ENCODE results near the gene PFDN6. TPM values are rescaled to one million over a fixed set of nuclear protein-coding genes. Genes with fewer than 3 reads are reported as not detected.
A peak's percentile ranks its signal among the peaks of the same experiment; 100 is the strongest.

PFDN6 gene
- total and polyA plus RNA-seq, 9 of the 15 experiments (the other 6 are each of a cell fraction or from before 2014, with no cell fraction given), result 6.8 to 475 (median 216) TPM

DNA sequence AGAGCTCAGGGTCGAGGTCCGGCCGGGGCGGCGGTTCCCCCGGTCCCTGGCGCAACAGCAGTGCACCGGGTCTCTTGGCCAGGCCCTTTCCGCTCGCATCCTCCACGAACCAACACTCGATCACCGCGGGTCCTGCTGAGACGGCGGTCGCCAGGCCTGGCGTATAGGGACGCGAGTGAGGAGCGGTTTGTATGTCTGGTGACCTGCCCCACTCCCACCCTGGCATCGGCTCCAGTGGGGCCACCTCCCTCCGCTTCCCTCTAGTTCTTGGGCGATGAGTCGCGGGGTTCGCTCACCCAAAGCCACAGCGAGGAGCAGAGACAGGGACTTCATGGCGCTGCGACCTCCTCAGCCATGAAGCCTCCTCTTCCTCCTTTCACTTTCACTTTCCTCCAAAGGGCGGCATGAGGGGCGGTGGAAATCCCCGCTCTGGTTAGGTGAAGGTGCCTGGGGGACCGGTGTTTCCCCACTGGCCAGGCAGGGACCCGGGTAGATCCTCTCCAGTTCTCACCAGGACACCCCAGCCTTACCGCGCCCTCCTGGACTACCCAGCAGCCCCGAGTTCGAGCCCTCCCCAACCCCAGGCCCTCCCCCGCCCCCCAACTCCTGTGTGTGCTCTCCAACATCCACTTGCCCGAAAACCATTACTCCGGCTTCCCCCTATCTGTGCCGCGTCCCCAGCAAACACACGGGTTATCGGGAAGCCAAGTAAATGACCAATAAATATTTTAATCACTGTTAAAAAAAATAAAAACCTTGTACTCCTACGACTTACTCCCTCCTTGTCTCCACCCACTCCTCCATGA lies 24.5 kb downstream of the PFDN6 start, which contains the start of gene TAPBP (continued):
- TF ChIP-seq DDX20 (tag; IDR thresholded peaks at IDR 0.05; ENCODE audit: low read depth), result no peak
- TF ChIP-seq NONO (IDR thresholded peaks at IDR 0.05; ENCODE audit: low read depth in 2 of 2, low read length in 1 of 2), result no peak
- TF ChIP-seq ZNF133 (CRISPR knock-in tag; IDR thresholded peaks at IDR 0.05), result no peak
- TF ChIP-seq MAX (CRISPR knock-in tag; IDR thresholded peaks at IDR 0.05), result no peak
- no peak for TF ChIP-seq RBM34 (IDR thresholded peaks at IDR 0.05; ENCODE audit: borderline replicate concordance, insufficient read depth, low read length)
- TF ChIP-seq RFX1 (IDR thresholded peaks at IDR 0.05), result no peak
- no peak for TF ChIP-seq RREB1 (CRISPR knock-in tag; IDR thresholded peaks at IDR 0.05)
- TF ChIP-seq STAG1 (CRISPR knock-in tag; IDR thresholded peaks at IDR 0.05; ENCODE audit: borderline replicate concordance), result no peak
- TF ChIP-seq PHF20 (IDR thresholded peaks at IDR 0.05; ENCODE audit: partially characterized antibody), result peak; percentile 37
- no peak for TF ChIP-seq CEBPB (tag; IDR thresholded peaks at IDR 0.05)
- no peak for TF ChIP-seq TEAD4 (IDR thresholded peaks at IDR 0.05; ENCODE audit: low read length)
- TF ChIP-seq TEAD4 (CRISPR knock-in tag; IDR thresholded peaks at IDR 0.05; ENCODE audit: borderline replicate concordance), result no peak
- TF ChIP-seq EGR1 (conservative IDR thresholded peaks at IDR 0.05), result no peak
- no peak for TF ChIP-seq POLR2AphosphoS5 (IDR thresholded peaks at IDR 0.05; ENCODE audit: control insufficient read depth, insufficient read depth, low read depth, low read length)
- no peak for TF ChIP-seq NR0B1 (IDR thresholded peaks at IDR 0.05; ENCODE audit: partially characterized antibody)
- TF ChIP-seq L3MBTL2 (IDR thresholded peaks at IDR 0.05), result no peak
- no peak for TF ChIP-seq RNF2 (IDR thresholded peaks at IDR 0.05)
- TF ChIP-seq ZNF830 (CRISPR knock-in tag; IDR thresholded peaks at IDR 0.05), result no peak
- TF ChIP-seq POLR2B (IDR thresholded peaks at IDR 0.05; ENCODE audit: low read depth, partially characterized antibody), result peak; percentile 46
- no peak for TF ChIP-seq ZNF766 (CRISPR knock-in tag; conservative IDR thresholded peaks at IDR 0.05)
- no peak for TF ChIP-seq ADNP (tag; IDR thresholded peaks at IDR 0.05)

Data from K562 (cell line).